PFSK-1 (cell line): ENCODE results near the gene INTS11.

Experiments used
- FOXP2 ChIP-seq: optimal IDR thresholded peaks from 2 replicates; pipeline ENCODE3; 2011; ENCODE audit warnings: borderline replicate concordance, control low read depth, inconsistent platforms; ENCODE audit not compliant: insufficient read depth; ENCODE audit errors: extremely low read length, extremely low read depth
- POLR2AphosphoS5 ChIP-seq: IDR thresholded peaks from 2 replicates; pipeline ENCODE4 v1.6.1; 2012; ENCODE audit warnings: low read depth, mild to moderate bottlenecking, control low read depth, low read length, moderate library complexity
- REST ChIP-seq, 2 experiments: IDR thresholded peaks; 2 replicates each; pipeline versions ENCODE4 v1.6.1 to v1.8.0; 2011 to 2012; ENCODE audit warnings: low read depth in 2 of 2, low read length in 2 of 2, control low read depth in 1 of 2, inconsistent platforms in 1 of 2, mild to moderate bottlenecking in 1 of 2, moderate library complexity in 1 of 2; ENCODE audit not compliant: insufficient read depth in 1 of 2
- SIN3A ChIP-seq: IDR thresholded peaks from 2 replicates; pipeline ENCODE4 v1.6.1; 2012; ENCODE audit warnings: mild to moderate bottlenecking, low read length, moderate library complexity, borderline replicate concordance; ENCODE audit not compliant: insufficient read depth
- TAF1 ChIP-seq: IDR thresholded peaks from 2 replicates; pipeline ENCODE4 v1.6.1; 2012; ENCODE audit warnings: low read length, control low read depth, borderline replicate concordance; ENCODE audit not compliant: insufficient read depth

INTS11 gene

GRCh38 chr1:1343811-1344421, 19.5 kb upstream of the INTS11 start:
- no peak for TF ChIP-seq POLR2AphosphoS5
- TF ChIP-seq TAF1 = no peak
- TF ChIP-seq FOXP2 = no peak
- no peak for TF ChIP-seq REST (IDR thresholded peaks at IDR 0.05; ENCODE audit: insufficient read depth in 1 of 2, low read depth in 2 of 2, low read length in 2 of 2)
- no peak for TF ChIP-seq SIN3A

DNA sequence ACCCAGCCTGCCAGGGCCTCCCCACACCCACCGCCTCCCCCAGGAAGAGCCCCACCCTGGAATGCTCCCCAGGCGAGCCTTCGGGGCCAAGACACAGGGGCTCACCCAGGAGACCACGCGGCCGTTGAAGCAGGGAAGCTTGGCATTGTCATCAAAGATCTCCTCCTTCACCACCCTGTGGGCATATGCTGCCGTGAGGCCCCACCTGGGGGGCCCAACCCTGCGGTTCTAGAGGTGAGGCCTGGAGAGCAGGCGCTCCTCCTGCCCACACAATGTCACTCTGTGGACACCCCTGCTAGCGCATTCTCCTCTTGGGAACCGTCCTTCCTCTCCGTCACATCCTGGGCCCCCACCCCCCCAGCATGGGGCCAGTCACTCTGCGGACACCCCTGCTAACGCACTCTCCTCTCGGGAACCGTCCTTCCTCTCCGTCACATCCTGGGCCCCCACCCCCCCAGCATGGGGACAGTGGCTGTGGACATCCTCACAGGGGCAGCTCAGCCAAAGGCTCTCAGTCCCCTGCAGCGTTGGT, 18.2 kb upstream of the INTS11 start:
- no peak for TF ChIP-seq FOXP2
- no peak for TF ChIP-seq TAF1
- no peak for TF ChIP-seq POLR2AphosphoS5
- no peak for TF ChIP-seq REST (IDR thresholded peaks at IDR 0.05; ENCODE audit: insufficient read depth in 1 of 2, low read depth in 2 of 2, low read length in 2 of 2)
- TF ChIP-seq SIN3A = no peak

- TF ChIP-seq TAF1 = no peak
- no peak for TF ChIP-seq POLR2AphosphoS5
- TF ChIP-seq REST (IDR thresholded peaks at IDR 0.05; ENCODE audit: insufficient read depth in 1 of 2, low read depth in 2 of 2, low read length in 2 of 2) = no peak
- TF ChIP-seq SIN3A = no peak
- TF ChIP-seq FOXP2 = no peak
These were observed 17.7 kb upstream of the INTS11 start for GRCh38 chr1:1342061-1342562.

- TF ChIP-seq SIN3A (no peak), TAF1 (no peak), POLR2AphosphoS5 (no peak), REST (IDR thresholded peaks at IDR 0.05; ENCODE audit: insufficient read depth in 1 of 2, low read depth in 2 of 2, low read length in 2 of 2) (no peak), FOXP2 (no peak)
These were observed 17.1 kb upstream of the INTS11 start for GRCh38 chr1:1341549-1342021.
